Measurements from ENCODE around the gene NHS. TPM values are rescaled to one million over a fixed set of nuclear protein-coding genes. Genes with fewer than 3 reads are reported as not detected.

Gene NHS
- total RNA-seq, 1 donor from 2014 or later = 14.9 TPM

- H3K27ac Mint-ChIP-seq (ENCODE audit: unreplicated experiment) = peak overlapping the region; percentile 91
- H3K9me3 Mint-ChIP-seq (ENCODE audit: low read depth) = no peaks in the 10 kb centered on the region
Measured at GRCh38 chrX:17579026-17579425, 204.0 kb downstream of the NHS start.

GRCh38 chrX:17580539-17581152 lies 205.6 kb downstream of the NHS start:
- no peaks in the 10 kb centered on the region for H3K36me3 Mint-ChIP-seq (ENCODE audit: low read depth)
- no peaks in the 10 kb centered on the region for H3K27me3 Mint-ChIP-seq (ENCODE audit: low read depth)
- H3K27ac Mint-ChIP-seq (ENCODE audit: unreplicated experiment) = peak overlapping the region; percentile 91
- DNase-seq (ENCODE audit: low spot score) = no peak
- no peaks in the 10 kb centered on the region for H3K9me3 Mint-ChIP-seq (ENCODE audit: low read depth)
- no peak for TF ChIP-seq CTCF (IDR thresholded peaks at IDR 0.05)
- H3K4me1 Mint-ChIP-seq (ENCODE audit: low read depth) = peaks cover 82% of the 10 kb centered on the region
- peak overlapping the region; percentile 37 for H3K4me3 Mint-ChIP-seq (ENCODE audit: unreplicated experiment)

More at GRCh38 chrX:17579026-17579425, 204.0 kb downstream of the NHS start:
- no peak for TF ChIP-seq CTCF (IDR thresholded peaks at IDR 0.05)
- DNase-seq (ENCODE audit: low spot score) = no peak
- H3K4me3 Mint-ChIP-seq (ENCODE audit: unreplicated experiment) = no peak overlapping the region
- no peaks in the 10 kb centered on the region for H3K27me3 Mint-ChIP-seq (ENCODE audit: low read depth)
- no peaks in the 10 kb centered on the region for H3K36me3 Mint-ChIP-seq (ENCODE audit: low read depth)
- H3K4me1 Mint-ChIP-seq (ENCODE audit: low read depth) = peaks cover 76% of the 10 kb centered on the region

- no peaks in the 10 kb centered on the region for H3K9me3 Mint-ChIP-seq (ENCODE audit: low read depth)
- peak overlapping the region; percentile 91 for H3K27ac Mint-ChIP-seq (ENCODE audit: unreplicated experiment)
- DNase-seq (ENCODE audit: low spot score) = no peak
- no peak for TF ChIP-seq CTCF (IDR thresholded peaks at IDR 0.05)
- peaks cover 78% of the 10 kb centered on the region for H3K4me1 Mint-ChIP-seq (ENCODE audit: low read depth)
- H3K27me3 Mint-ChIP-seq (ENCODE audit: low read depth) = no peaks in the 10 kb centered on the region
- no peaks in the 10 kb centered on the region for H3K36me3 Mint-ChIP-seq (ENCODE audit: low read depth)
- H3K4me3 Mint-ChIP-seq (ENCODE audit: unreplicated experiment) = no peak overlapping the region
Measured at GRCh38 chrX:17581641-17582040, 206.6 kb downstream of the NHS start.

- peak overlapping the region; percentile 95 for H3K27ac Mint-ChIP-seq (ENCODE audit: unreplicated experiment)
- TF ChIP-seq CTCF (IDR thresholded peaks at IDR 0.05) = no peak
Measured at GRCh38 chrX:17584248-17584681, 209.3 kb downstream of the NHS start.

GRCh38 chrX:17585006-17585405 lies 210.0 kb downstream of the NHS start:
- H3K4me3 Mint-ChIP-seq (ENCODE audit: unreplicated experiment) = no peak overlapping the region
- peaks cover 2% of the 10 kb centered on the region for H3K9me3 Mint-ChIP-seq (ENCODE audit: low read depth)
- no peak for TF ChIP-seq CTCF (IDR thresholded peaks at IDR 0.05)
- no peak for DNase-seq (ENCODE audit: low spot score)
- H3K36me3 Mint-ChIP-seq (ENCODE audit: low read depth) = no peaks in the 10 kb centered on the region
- peak overlapping the region; percentile 10 for H3K27ac Mint-ChIP-seq (ENCODE audit: unreplicated experiment)
- peaks cover 63% of the 10 kb centered on the region for H3K4me1 Mint-ChIP-seq (ENCODE audit: low read depth)
- H3K27me3 Mint-ChIP-seq (ENCODE audit: low read depth) = no peaks in the 10 kb centered on the region

More at GRCh38 chrX:17584248-17584681, 209.3 kb downstream of the NHS start:
- Mint-ChIP-seq H3K27me3 (ENCODE audit: low read depth) (no peaks in the 10 kb centered on the region), H3K9me3 (ENCODE audit: low read depth) (no peaks in the 10 kb centered on the region), H3K36me3 (ENCODE audit: low read depth) (no peaks in the 10 kb centered on the region), H3K4me1 (ENCODE audit: low read depth) (peaks cover 68% of the 10 kb centered on the region), H3K4me3 (ENCODE audit: unreplicated experiment) (no peak overlapping the region)
- DNase-seq (ENCODE audit: low spot score) = no peak
